GM19438 (cell line): ENCODE results near the gene ARMH4.

Source experiments
- ATAC-seq: cut with Tn5 transposase; IDR thresholded peaks from one replicate; pipeline ENCODE4 v1.9.1; 2021; ENCODE audit warnings: low read depth; ENCODE audit not compliant: unreplicated experiment

The ARMH4 gene, protein sequence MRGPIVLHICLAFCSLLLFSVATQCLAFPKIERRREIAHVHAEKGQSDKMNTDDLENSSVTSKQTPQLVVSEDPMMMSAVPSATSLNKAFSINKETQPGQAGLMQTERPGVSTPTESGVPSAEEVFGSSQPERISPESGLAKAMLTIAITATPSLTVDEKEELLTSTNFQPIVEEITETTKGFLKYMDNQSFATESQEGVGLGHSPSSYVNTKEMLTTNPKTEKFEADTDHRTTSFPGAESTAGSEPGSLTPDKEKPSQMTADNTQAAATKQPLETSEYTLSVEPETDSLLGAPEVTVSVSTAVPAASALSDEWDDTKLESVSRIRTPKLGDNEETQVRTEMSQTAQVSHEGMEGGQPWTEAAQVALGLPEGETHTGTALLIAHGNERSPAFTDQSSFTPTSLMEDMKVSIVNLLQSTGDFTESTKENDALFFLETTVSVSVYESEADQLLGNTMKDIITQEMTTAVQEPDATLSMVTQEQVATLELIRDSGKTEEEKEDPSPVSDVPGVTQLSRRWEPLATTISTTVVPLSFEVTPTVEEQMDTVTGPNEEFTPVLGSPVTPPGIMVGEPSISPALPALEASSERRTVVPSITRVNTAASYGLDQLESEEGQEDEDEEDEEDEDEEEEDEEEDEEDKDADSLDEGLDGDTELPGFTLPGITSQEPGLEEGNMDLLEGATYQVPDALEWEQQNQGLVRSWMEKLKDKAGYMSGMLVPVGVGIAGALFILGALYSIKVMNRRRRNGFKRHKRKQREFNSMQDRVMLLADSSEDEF

DNA sequence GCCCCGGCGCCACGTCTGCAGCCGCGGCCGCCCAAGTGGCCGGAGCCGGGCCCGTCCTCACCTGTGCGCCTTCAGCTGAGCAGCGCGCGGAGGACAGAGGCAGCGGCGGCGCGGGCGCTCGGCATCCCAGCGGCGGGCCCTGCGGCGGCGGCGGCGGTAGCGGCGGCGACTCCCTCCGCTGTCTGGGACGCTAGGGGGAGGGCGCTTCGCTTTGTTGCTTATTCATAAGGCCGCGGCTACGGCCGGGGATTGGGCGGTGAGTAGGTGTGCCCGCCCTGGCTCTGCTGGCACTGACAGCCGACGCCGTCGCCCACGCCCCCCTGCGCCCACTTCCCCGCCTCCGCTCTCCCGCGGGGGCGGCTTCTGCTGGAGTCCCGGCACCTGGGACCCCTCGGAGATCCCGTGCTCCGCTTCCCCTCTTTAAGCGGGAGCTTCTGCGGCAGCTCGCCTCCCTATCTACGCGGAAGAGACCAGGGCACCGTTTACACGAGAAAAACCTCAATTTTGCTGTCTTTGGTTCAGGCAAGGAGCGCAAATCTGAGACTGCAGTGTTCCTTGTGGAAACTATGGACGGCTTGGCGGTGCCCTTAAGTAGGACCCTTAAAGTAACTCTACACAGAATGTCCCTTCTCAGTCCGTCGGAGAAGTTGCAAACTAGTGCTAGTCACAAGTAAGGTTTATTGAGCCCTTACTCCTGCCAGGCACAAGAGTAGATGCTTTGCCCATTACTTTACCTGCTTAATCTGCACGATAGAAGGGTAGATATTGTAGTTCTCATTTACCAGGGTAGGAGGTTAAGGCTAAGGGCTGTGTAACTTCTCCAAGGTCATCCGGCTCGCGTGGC is at the start of gene ARMH4:
Gene ARMH4, minus strand, starts transcription at position 200 of the 844 bp plus-strand sequence. CDS start 12,855 bp downstream, outside the sequence.
- peak; percentile 95 for ATAC-seq

- ATAC-seq: no peak
Observed at GRCh38 chr14:58200846-58201245, 48.8 kb upstream of the ARMH4 start.

DNA sequence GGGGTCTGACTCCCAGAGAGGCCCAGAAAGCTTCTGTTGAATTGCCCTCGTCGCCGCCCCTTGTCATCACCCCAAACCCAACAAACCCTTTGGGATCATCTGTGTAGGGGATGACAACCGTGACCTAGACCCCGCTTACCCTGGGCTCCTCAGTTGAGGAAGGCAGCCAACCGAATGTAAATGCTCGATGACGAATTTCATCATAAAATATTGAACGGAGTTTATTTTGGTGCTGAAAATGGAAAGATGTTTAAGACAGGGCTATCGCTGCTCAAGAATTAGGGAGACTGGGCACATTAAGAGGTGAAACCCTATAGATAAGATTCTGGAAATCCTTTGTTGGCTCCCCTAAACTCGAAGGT is 48.4 kb upstream of the ARMH4 start:
- peak; percentile 19 for ATAC-seq

- peak; percentile 89 for ATAC-seq
Observed at GRCh38 chr14:58199726-58200479, 47.9 kb upstream of the ARMH4 start, which contains the start of gene ACTR10. Gene ACTR10, plus strand, starts transcription at chr14:58200149. Its CDS starts 69 bp downstream, at chr14:58200218.

GRCh38 chr14:58198086-58198485 is 46.1 kb upstream of the ARMH4 start:
- ATAC-seq: no peak

- no peak for ATAC-seq
Observed at GRCh38 chr14:58196198-58196597, 44.2 kb upstream of the ARMH4 start.

- no peak for ATAC-seq
Observed at GRCh38 chr14:58193542-58193941, 41.5 kb upstream of the ARMH4 start.

- no peak for ATAC-seq
Observed at GRCh38 chr14:58191763-58192601, 40.0 kb upstream of the ARMH4 start.

GRCh38 chr14:58189176-58189575 is 37.2 kb upstream of the ARMH4 start:
- ATAC-seq: no peak

DNA sequence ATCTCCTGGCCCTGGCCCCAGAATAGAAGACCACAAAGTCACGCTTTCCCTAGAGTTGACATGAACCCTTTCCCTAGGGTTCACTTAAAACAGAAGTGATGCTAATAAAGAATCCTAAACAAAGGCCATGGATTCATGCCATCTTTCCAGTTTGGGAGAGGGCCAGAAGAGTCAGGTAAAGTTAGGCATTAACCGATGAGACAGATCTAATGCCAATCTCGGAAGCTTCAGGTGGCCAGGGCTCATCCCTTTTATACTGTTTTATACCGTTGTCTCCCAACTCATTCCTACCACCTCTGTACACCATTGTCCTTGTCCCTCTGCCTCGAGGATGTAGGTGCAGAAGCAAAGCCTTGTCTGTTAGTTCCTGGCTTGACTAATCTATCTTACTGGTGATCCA is 25.1 kb upstream of the ARMH4 start:
- ATAC-seq: no peak

DNA sequence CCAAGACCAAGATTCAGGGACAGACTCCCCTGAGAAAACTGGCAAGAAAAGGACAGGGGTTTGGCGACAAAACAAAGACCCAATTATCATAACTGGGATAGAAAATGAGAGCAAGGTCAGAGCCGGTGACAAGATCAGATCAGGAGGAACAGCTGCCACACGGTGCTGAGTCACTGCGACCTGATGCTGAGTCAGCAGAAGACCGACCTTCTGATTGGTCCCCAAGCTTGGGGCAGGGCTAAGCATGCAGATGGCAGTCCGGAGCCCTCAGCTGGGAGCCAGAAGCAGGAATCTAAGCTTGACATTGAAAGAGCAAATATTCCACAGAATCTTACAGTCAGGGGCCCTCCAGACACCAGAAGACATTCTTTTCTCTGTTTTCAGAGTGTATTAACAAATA is 19.1 kb upstream of the ARMH4 start:
- no peak for ATAC-seq

- no peak for ATAC-seq
Observed at GRCh38 chr14:58167891-58168290, 15.9 kb upstream of the ARMH4 start.

DNA sequence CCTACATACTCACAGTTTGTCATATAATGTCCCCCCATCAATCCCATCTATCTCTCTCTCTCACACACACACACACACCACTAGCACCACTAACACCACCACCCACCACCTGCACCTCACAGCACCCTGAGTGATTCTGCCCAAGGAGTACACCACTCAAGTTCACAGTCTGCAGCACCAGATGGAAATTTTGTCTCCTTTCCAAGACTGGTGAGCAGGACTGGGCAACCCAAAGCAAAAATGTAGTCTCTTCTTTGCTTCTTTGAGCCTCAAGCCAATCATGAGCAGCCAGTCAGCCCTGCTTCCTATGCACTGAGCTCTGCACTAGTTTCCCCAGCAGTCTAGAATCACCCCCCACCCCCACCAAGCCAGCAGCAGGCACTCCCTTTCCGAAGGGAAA is 15.0 kb upstream of the ARMH4 start:
- ATAC-seq: no peak

DNA sequence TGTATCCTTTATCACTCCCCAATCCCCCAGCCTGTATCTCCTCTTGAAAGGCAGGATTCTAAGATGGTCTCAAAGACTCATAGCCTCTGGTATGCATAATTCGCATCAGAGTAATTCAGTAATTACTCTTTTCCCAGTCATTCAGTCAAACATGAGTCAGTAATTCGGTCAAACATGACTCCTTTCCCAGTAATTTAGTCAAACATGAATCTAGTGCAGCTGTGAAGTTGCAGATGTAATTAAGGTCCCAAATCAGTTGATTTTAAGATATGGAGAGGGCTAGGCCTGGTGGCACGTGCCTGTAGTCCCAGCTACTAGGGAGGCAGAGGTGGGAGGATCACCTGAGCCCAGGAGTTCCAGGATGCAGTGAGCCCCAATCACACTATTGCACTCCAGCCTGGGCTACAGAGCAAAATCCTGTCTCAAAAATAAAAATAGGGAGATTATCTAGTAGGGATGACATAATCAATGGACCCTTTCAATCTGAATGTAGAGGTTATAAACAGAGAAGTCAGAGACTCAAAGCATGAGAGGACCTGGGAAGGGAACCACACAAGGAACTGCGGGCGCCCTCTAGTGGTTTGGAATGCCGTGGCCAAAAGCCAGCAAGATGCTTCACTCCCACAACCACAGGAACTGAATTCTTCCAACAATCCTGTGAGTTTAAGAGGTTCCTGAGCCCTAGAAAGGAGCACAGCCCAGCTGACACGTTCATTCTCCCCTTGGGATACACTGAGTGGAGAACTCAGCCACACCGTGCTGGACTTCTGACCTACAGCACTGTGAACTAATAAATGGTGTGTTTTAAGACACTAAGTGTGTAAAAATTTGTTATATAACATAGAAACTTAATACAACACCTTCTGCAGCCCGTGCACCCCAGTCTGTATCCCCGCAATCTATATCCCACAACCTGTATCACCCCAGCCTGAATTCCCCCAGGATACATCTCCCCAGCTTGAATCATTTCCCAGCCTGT is 14.3 kb upstream of the ARMH4 start:
- ATAC-seq: no peak

GRCh38 chr14:58160561-58160960 is 8.5 kb upstream of the ARMH4 start:
- ATAC-seq: no peak

DNA sequence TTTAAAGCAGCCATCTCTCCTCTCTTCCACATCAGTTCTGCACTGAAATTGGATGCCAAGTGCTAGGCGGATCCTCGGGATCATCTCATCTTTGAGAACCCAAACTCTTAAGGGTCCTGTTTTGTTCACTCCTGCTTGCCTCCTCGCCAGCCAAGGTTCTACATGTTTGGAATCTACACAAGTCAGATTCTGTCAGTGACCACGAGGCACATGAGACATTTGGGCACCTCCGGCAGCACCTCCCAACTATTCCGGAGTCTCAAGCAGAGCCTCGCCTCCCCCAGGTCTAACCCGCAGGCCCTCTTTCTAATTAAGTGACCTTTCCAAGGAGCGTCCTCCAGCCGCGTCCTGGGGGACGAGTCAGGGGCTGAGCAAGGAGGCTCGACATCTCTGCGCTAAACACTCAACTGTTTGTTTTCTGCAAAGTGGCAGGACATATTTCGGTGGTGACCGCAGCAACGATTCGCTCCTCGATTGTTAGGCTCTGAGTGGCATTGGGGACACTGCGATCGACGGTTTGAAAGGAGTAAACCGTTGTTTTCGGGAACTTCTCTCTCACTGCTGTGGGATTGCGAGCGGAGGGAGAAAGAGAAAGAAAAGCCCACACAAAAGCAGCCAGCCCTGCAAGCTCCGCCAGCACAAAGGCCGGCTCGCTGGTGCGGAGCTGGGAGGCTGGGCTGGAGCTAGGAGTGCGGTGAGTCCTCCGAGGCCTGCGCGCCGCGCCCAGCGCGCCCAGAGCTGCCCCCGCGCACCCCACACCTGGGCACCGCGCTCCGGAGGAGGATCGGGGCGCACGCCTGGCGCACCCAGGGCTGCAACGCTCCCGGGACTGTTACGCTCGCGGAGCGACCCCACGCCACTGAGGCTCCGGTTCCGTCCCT is 640 bp downstream of the ARMH4 start:
- peak; percentile 42 for ATAC-seq

DNA sequence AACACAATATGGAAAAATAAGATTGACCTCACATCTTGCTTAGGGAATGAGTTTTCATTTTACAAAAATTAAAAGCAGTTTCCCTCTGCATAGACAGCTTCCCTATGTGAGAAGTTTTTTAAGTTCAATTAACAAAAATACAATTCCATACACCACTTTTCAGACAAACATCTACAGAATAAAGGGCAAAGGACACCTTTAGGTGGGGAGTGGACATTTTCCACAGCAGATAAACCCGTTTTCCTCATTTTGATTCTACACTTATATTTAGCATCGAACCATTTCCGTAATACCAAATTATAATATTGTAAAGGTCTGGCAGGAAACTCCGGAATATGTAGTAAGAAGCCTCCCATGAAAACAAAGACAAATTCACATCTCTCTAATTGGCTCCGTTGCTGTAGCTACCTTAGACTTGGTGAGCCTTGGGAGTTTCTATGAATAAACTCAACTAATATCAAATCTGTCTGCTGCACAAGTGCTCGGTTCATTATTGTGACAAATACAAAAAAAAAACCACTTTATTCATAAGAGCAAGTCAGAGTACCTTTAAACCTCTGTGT is 1.7 kb downstream of the ARMH4 start:
- no peak for ATAC-seq
